Epithelial cell of proximal tubule (primary cell): ENCODE data around the gene ZMIZ1. TPM values are rescaled to one million over a fixed set of nuclear protein-coding genes. Genes with fewer than 3 reads are reported as not detected.
"Not testable (repeated sequence)": the region's sequence is repeated elsewhere in the genome, so short reads cannot be mapped to it uniquely, and the experiment has no call there.

Experiments
- DNase-seq: peaks from one replicate; pipeline ENCODE4 v3.0.0-alpha.2; 2011; ENCODE audit warnings: low read depth
- H3K4me3 ChIP-seq: 2 replicates; pipeline ENCODE4 v1.5.1; 2011; ENCODE audit warnings: low read depth, mild to moderate bottlenecking, low read length
- total RNA-seq: library from RNA; depleted of rRNA; stranded (reverse); fragments of >200 nt; gene quantifications from 2 replicates; pipeline ENCODE4 v1.2.3, GENCODE V29; 2015
- TF ChIP-seq, protein P1 (sequence below): conservative IDR thresholded peaks from 2 replicates; pipeline ENCODE4 v1.5.1; 2012; ENCODE audit warnings: low read depth, mild to moderate bottlenecking, low read length

Gene ZMIZ1
- total RNA-seq, 1 donor from 2014 or later: 21.4 TPM

DNA sequence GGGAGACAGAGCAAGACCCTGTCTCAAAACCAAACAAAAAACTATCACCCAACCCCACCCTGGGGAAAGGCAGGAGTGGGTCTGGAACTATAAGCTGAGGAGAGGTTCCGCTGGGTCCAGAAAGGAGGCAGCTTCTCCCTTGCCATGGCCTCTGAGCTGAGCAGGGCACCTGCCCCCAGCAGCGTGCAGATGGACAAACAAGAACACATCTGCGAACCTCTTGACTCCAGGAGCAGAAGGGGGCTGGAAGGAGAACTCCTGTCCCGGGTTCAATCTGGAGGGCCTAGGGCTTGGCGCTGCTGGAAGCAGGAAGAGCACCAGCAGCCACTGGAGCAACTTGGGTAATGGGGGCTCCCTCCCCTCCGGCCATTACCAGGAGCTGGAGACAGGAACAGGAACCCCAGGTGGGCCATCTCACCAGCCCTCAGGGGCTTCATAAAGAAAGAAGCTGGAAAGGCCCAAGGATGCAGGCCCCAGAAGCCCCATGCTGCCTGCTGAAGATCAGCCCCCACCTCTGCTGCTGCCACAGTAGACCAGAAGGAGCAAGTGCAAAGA is 259.5 kb downstream of the ZMIZ1 start:
- DNase-seq: no peak
- TF ChIP-seq, protein P1, sequence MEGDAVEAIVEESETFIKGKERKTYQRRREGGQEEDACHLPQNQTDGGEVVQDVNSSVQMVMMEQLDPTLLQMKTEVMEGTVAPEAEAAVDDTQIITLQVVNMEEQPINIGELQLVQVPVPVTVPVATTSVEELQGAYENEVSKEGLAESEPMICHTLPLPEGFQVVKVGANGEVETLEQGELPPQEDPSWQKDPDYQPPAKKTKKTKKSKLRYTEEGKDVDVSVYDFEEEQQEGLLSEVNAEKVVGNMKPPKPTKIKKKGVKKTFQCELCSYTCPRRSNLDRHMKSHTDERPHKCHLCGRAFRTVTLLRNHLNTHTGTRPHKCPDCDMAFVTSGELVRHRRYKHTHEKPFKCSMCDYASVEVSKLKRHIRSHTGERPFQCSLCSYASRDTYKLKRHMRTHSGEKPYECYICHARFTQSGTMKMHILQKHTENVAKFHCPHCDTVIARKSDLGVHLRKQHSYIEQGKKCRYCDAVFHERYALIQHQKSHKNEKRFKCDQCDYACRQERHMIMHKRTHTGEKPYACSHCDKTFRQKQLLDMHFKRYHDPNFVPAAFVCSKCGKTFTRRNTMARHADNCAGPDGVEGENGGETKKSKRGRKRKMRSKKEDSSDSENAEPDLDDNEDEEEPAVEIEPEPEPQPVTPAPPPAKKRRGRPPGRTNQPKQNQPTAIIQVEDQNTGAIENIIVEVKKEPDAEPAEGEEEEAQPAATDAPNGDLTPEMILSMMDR: no peak
- H3K4me3 ChIP-seq: no peak overlapping the region

DNA sequence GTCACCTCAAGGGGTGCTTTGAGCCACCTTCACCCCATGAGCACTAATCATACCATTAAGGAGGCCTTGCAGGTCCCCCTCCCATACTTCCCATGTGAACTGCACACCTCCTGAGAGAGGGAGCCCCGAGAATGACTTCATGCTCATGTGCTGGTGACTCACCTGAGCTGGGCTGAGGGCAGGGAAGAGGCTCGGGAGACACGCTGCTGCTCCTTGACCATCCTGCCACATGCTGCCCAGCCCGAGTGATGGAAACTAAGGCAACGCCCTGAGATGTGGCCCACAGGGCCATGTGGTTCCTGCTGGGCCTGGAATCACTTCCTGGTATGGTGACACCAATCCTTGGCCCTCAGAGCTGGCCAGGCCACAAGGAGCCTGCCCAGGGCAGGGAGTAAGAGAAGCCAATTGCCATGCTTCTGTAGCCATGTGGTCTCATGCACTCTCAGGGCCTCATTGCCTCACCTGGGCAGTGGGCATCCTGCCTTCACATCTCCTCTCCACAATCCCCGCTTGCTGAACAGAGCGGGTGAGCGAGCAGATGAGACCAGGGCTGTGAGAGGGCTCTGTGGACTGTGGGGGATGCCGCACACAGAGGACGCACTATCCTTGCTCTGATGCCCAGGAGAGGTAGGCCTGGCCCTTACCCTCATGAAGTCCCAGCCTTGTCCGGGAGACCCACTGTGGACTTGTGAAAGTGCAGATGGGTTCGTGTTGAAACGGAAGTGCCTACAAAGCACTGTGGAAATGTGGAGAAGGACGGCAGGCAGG is 260.2 kb downstream of the ZMIZ1 start:
- TF ChIP-seq, protein P1: no peak
- H3K4me3 ChIP-seq: no peak overlapping the region
- no peak for DNase-seq

DNA sequence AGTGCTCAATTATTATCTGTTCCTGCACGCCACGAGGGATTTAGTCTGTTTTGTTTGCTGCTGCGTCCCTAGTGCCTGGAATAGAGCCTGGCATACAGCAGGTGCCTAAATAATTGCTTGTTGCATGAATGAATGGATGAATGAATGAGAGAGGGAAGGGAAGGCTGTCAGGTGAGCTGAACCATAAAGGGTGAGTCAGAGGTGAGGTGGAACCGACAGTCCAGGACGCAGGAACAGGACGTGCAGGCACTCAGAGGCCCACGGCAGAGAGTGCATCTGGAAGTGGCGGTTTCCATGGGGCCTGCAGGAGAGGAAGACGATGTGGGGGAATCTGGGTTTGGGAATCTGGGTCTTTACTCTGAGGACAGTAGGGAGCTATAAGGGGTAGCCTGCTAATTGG is 260.8 kb downstream of the ZMIZ1 start:
- no peak for DNase-seq
- H3K4me3 ChIP-seq: no peak overlapping the region
- TF ChIP-seq, protein P1: no peak

DNA sequence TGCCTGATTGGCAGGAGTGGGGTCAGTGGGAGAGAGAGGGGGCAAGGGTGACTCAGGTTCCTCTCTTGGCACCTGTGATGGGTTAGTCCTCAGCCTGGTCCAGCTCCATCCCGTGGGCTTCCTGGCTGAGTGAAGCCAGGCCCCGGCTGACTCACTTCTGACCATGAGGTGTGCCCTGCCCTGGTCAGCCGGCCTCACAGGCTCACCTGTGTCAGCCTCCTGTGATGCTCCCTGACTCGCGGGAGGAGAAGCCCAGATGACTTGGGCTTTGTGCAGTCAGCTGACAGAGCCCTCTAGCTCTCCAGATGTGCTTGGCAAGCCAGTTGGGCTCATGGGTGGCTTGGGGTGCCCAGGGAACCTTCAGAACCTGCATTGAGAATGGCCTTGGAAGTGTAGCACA is 262.5 kb downstream of the ZMIZ1 start:
- H3K4me3 ChIP-seq: no peak overlapping the region
- no peak for DNase-seq
- TF ChIP-seq, protein P1: no peak

DNA sequence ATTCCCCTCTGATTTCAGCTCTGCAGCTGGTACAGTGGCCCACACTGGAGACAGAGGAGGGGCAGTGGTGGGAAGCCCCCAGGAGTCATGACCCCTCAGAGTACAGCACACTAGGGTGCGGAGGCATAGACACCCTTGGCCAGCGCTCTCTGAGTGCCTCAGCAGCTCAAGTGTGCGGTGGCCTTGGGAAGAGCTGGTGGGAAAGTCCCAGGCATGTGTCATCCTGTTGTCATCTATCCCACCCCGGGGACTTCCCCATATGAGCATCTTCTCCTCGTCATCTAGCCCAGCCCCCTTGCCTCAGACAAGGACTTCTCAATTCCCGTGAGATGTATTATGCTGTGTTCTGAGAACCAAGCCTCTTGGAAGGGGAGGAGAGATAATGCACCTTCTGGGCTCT is 262.9 kb downstream of the ZMIZ1 start:
- TF ChIP-seq, protein P1: no peak
- DNase-seq: no peak
- no peak overlapping the region for H3K4me3 ChIP-seq

- H3K4me3 ChIP-seq, DNase-seq: not testable (repeated sequence)
These were observed 264.0 kb downstream of the ZMIZ1 start for GRCh38 chr10:79332610-79333315.

- TF ChIP-seq, protein P1: no peak
- DNase-seq: no peak
- H3K4me3 ChIP-seq: no peak overlapping the region
These were observed 264.7 kb downstream of the ZMIZ1 start for GRCh38 chr10:79333513-79333912.
